PC-3 (cell line): ENCODE results near the gene ATF6. TPM values are rescaled to one million over a fixed set of nuclear protein-coding genes. Genes with fewer than 3 reads are reported as not detected.

ENCODE experiments used
- ATAC-seq: fragments of 200-7000 bp; cut with Tn5 transposase; 2 replicates; pipeline ENCODE4 v1.9.1; 2020; ENCODE audit warnings: mild to moderate bottlenecking, moderate library complexity
- BruUV-seq: library from RNA; stranded (reverse); fragments of 400-500 nt; replicated peaks from 2 replicates; lab custom pipeline; 2021; lab: Mats Ljungman, UMichigan
- CTCF ChIA-PET: fragments of 300-600 bp; sonication (Branson Sonifier 250); formaldehyde crosslinking; loops from one replicate; lab custom pipeline; 2022; ENCODE audit warnings: antibody characterized with exemption; lab: Charles Lee
- POLR2A ChIA-PET: fragments of 300-600 bp; sonication (Branson Sonifier 250); formaldehyde crosslinking; loops from one replicate; lab custom pipeline; 2022; ENCODE audit warnings: antibody characterized with exemption; ENCODE audit not compliant: unreplicated experiment; lab: Charles Lee
- DNase-seq: peaks from one replicate; pipeline ENCODE4 v3.0.0-alpha.2; 2015
- H2AFZ ChIP-seq: fragments of 300-600 bp; sonication (generic); 2 replicates; pipeline ENCODE4 v1.6.0; 2016; ENCODE audit warnings: antibody characterized with exemption, low read length
- H3F3A ChIP-seq: fragments of 300-600 bp; sonication (generic); one replicate; pipeline ENCODE4 v1.6.0; 2017; ENCODE audit warnings: antibody characterized with exemption, low read length, control low read depth, mild to moderate bottlenecking; ENCODE audit not compliant: unreplicated experiment
- H3K27ac ChIP-seq: fragments of 300-600 bp; sonication (generic); 2 replicates; pipeline ENCODE4 v1.5.1; 2016; ENCODE audit warnings: mild to moderate bottlenecking, low read length
- H3K27me3 ChIP-seq: fragments of 300-600 bp; sonication (generic); 2 replicates; pipeline ENCODE4 v1.6.1; 2016; ENCODE audit warnings: low read length, mixed read lengths
- H3K36me3 ChIP-seq: fragments of 300-600 bp; sonication (generic); 2 replicates; pipeline ENCODE4 v1.6.1; 2016; ENCODE audit warnings: low read depth, mixed run types, low read length, mixed read lengths
- H3K4me1 ChIP-seq: fragments of 300-600 bp; sonication (generic); 2 replicates; pipeline ENCODE4 v1.5.1; 2016; ENCODE audit warnings: low read length; ENCODE audit not compliant: insufficient read depth
- H3K4me2 ChIP-seq: fragments of 300-600 bp; sonication (generic); 2 replicates; pipeline ENCODE4 v1.6.0; 2016; ENCODE audit warnings: low read length
- H3K4me3 ChIP-seq: fragments of 300-600 bp; sonication (generic); 2 replicates; pipeline ENCODE4 v1.5.1; 2016; ENCODE audit warnings: mild to moderate bottlenecking, low read length, mixed read lengths
- H3K79me2 ChIP-seq: fragments of 300-600 bp; sonication (generic); 2 replicates; pipeline ENCODE4 v1.6.1; 2017; ENCODE audit warnings: low read length, mixed read lengths
- H3K9ac ChIP-seq: fragments of 300-600 bp; sonication (generic); 2 replicates; pipeline ENCODE4 v1.6.0; 2016; ENCODE audit warnings: mild to moderate bottlenecking, low read length
- H3K9me2 ChIP-seq: fragments of 300-600 bp; sonication (generic); replicated peaks from 2 replicates; pipeline ENCODE4 v1.6.1; 2016; ENCODE audit warnings: mixed run types, low read length, mixed read lengths
- H3K9me3 ChIP-seq: fragments of 300-600 bp; sonication (generic); 2 replicates; pipeline ENCODE4 v1.6.1; 2016; ENCODE audit warnings: low read length, mixed read lengths
- H4K20me1 ChIP-seq: fragments of 300-600 bp; sonication (generic); 2 replicates; pipeline ENCODE4 v1.6.1; 2016; ENCODE audit warnings: low read length, mixed read lengths
- CTCF ChIP-seq: fragments of 300-600 bp; sonication (generic); conservative IDR thresholded peaks from 2 replicates; pipeline ENCODE4 v1.5.1; 2017; ENCODE audit warnings: antibody characterized with exemption, low read depth, mild to moderate bottlenecking, low read length
- EZH2 ChIP-seq: fragments of 300-600 bp; sonication (generic); IDR thresholded peaks from one replicate; pipeline ENCODE4 v1.6.1; 2017; ENCODE audit warnings: antibody characterized with exemption, mild to moderate bottlenecking, low read length; ENCODE audit not compliant: unreplicated experiment
- EZH2phosphoT487 ChIP-seq: fragments of 300-600 bp; sonication (generic); IDR thresholded peaks from 2 replicates; pipeline ENCODE4 v1.6.1; 2018; ENCODE audit warnings: mild to moderate bottlenecking, antibody characterized with exemption, low read length, borderline replicate concordance
- intact Hi-C: fragments of 100-400 bp; cut with micrococcal nuclease; formaldehyde crosslinking; loops from 2 replicates; pipeline ENCODE4 v1.9.0; 2023
- total RNA-seq: library from RNA; depleted of rRNA; stranded (reverse); fragments of >200 nt; gene quantifications from 2 replicates; pipeline ENCODE4 v1.2.3, GENCODE V29; 2014

The ATF6 gene
- total RNA-seq, 1 experiment from 2014 or later, result 19.7 TPM

- no peak overlapping the region for H2AFZ ChIP-seq
- DNase-seq (no peak), ATAC-seq (no peak)
- TF ChIP-seq EZH2 (no peak), EZH2phosphoT487 (no peak), CTCF (no peak)
- no peak overlapping the region for H3K4me3 ChIP-seq
- H3K4me2 ChIP-seq, result no peak overlapping the region
- H3K9me2 ChIP-seq, result no peaks in the 10 kb centered on the region
- H3K79me2 ChIP-seq, result no peaks in the 10 kb centered on the region
- no peaks in the 10 kb centered on the region for H4K20me1 ChIP-seq
- no TSS peak for BruUV-seq
- H3K27me3 ChIP-seq, result no peaks in the 10 kb centered on the region
- 0 out of 2 replicates have a peak, but pooled peaks cover 4% of the 10 kb centered on the region for H3K9me3 ChIP-seq
- no peaks in the 10 kb centered on the region for H3F3A ChIP-seq
- H3K27ac ChIP-seq, result no peak overlapping the region
- ChIA-PET POLR2A (no interaction called here), CTCF (no interaction called here)
- intact Hi-C loops, result no loop called here
- H3K4me1 ChIP-seq, result no peaks in the 10 kb centered on the region
- H3K9ac ChIP-seq, result no peak overlapping the region
- peaks cover 13% of the 10 kb centered on the region for H3K36me3 ChIP-seq
Observed at GRCh38 chr1:161810780-161811179, 44.7 kb downstream of the ATF6 start.

- no peaks in the 10 kb centered on the region for H3F3A ChIP-seq
- H3K27ac ChIP-seq, result no peak overlapping the region
- H3K9me2 ChIP-seq, result no peaks in the 10 kb centered on the region
- TF ChIP-seq EZH2phosphoT487 (no peak), EZH2 (no peak), CTCF (no peak)
- H3K27me3 ChIP-seq, result no peaks in the 10 kb centered on the region
- no peak overlapping the region for H3K4me3 ChIP-seq
- H3K9me3 ChIP-seq, result no peaks in the 10 kb centered on the region
- POLR2A ChIA-PET, result interaction anchor here (0.6 kb wide), 1 partner anchor 54 kb away, joined by 3 read pairs; no protein-coding TSS in a partner anchor
- BruUV-seq, result no TSS peak
- H3K4me2 ChIP-seq, result no peak overlapping the region
- H3K36me3 ChIP-seq, result no peaks in the 10 kb centered on the region; the same call in 1 of the 2 replicates
- H2AFZ ChIP-seq, result no peak overlapping the region
- CTCF ChIA-PET, result no interaction called here
- H3K9ac ChIP-seq, result no peak overlapping the region
- H3K4me1 ChIP-seq, result no peaks in the 10 kb centered on the region
- ATAC-seq (no peak), DNase-seq (no peak)
- H4K20me1 ChIP-seq, result no peaks in the 10 kb centered on the region
- intact Hi-C loops, result no loop called here
- H3K79me2 ChIP-seq, result no peaks in the 10 kb centered on the region
Observed at GRCh38 chr1:161816201-161816600, 50.1 kb downstream of the ATF6 start.

- POLR2A ChIA-PET, result no interaction called here
- Histone ChIP-seq H3F3A (no peaks in the 10 kb centered on the region), H3K4me1 (no peaks in the 10 kb centered on the region), H3K9me3 (no peaks in the 10 kb centered on the region), H3K36me3 (no peaks in the 10 kb centered on the region), H3K4me2 (no peak overlapping the region), H3K27ac (no peak overlapping the region), H3K4me3 (no peak overlapping the region), H3K79me2 (no peaks in the 10 kb centered on the region), H4K20me1 (no peaks in the 10 kb centered on the region), H3K9me2 (no peaks in the 10 kb centered on the region), H2AFZ (no peak overlapping the region), H3K9ac (no peak overlapping the region), H3K27me3 (no peaks in the 10 kb centered on the region)
- TF ChIP-seq EZH2phosphoT487, result no peak
- TF ChIP-seq CTCF, result no peak
- no peak for TF ChIP-seq EZH2
- ATAC-seq (no peak), DNase-seq (no peak)
- BruUV-seq, result no TSS peak
- CTCF ChIA-PET, result no interaction called here
- intact Hi-C loops, result no loop called here
Observed at GRCh38 chr1:161817176-161817730, 51.1 kb downstream of the ATF6 start.
